HepG2 (cell line): ENCODE data around the gene IL3. TPM values are rescaled to one million over a fixed set of nuclear protein-coding genes. Genes with fewer than 3 reads are reported as not detected.
A peak's percentile ranks its signal among the peaks of the same experiment; 100 is the strongest.

Source experiments
- ATAC-seq: fragments of 200-7000 bp; cut with Tn5 transposase; 3 replicates; pipeline ENCODE4 v1.9.1; 2020; ENCODE audit warnings: mild to moderate bottlenecking, moderate library complexity
- BruUV-seq: library from RNA; stranded (reverse); fragments of 400-500 nt; replicated peaks from 2 replicates; lab custom pipeline; 2021; lab: Mats Ljungman, UMichigan
- CTCF ChIA-PET: fragments of 300-600 bp; formaldehyde crosslinking; extraction: SDS; loops from one replicate; lab custom pipeline; 2021; ENCODE audit warnings: low total read pairs, inconsistent platforms, low intra/inter-chr PET ratio; lab: Yijun Ruan, JAX
- POLR2A ChIA-PET: fragments of 350-600 bp; sonication (Branson Sonifier 250); formaldehyde crosslinking; loops from one replicate; lab custom pipeline; 2020; ENCODE audit warnings: antibody characterized with exemption, inconsistent platforms; lab: Yijun Ruan, JAX
- DNase-seq: peaks from one replicate; pipeline ENCODE4 v3.0.0-alpha.2; 2015; ENCODE audit warnings: low spot score
- FAIRE-seq: peaks from 3 replicates; lab custom pipeline; 2011; peaks lifted over from hg19 to GRCh38; lab: Jason Lieb, UNC
- H2AFZ ChIP-seq: one replicate; pipeline ENCODE4 v1.6.1; 2011; ENCODE audit warnings: low read length, inconsistent platforms
- H3K27ac ChIP-seq: fragments of 300-600 bp; 3 replicates; pipeline ENCODE4 v1.8.0; 2011; ENCODE audit warnings: mixed run types, mild to moderate bottlenecking, mixed read lengths, low read length, inconsistent platforms; ENCODE audit not compliant: insufficient read depth; ENCODE audit errors: extremely low read length
- H3K27me3 ChIP-seq, 2 experiments: fragments of 200-600 bp in 1 of 2; 2 replicates in 1 of 2; 3 replicates in 1 of 2; pipeline versions ENCODE4 v1.6.0 to v1.8.0; 2011; ENCODE audit warnings: low read length in 2 of 2, mild to moderate bottlenecking in 2 of 2, moderate library complexity in 2 of 2, inconsistent platforms in 1 of 2; ENCODE audit not compliant: insufficient read depth in 2 of 2, control insufficient read depth in 1 of 2
- H3K36me3 ChIP-seq, 2 experiments: fragments of 200-600 bp in 1 of 2; replicated peaks in 1 of 2; 2 replicates in 1 of 2; 3 replicates in 1 of 2; pipeline versions ENCODE4 v1.5.1 to v1.8.0; 2011; ENCODE audit warnings: low read length in 2 of 2, inconsistent platforms in 1 of 2; ENCODE audit not compliant: insufficient read depth in 2 of 2, control insufficient read depth in 1 of 2
- H3K4me1 ChIP-seq: 2 replicates; pipeline ENCODE4 v1.5.1; 2012; ENCODE audit warnings: low read length, inconsistent platforms; ENCODE audit not compliant: insufficient read depth
- H3K4me2 ChIP-seq: 2 replicates; pipeline ENCODE4 v1.6.0; 2011; ENCODE audit warnings: low read depth, low read length, inconsistent platforms
- H3K4me3 ChIP-seq, 3 experiments: fragments of 200-600 bp in 1 of 3; sonication (generic), shearing (Covaris generic) in 1 of 3; replicated peaks in 1 of 3; 2 replicates each; pipeline ENCODE4 v1.5.1; 2011 to 2016; ENCODE audit warnings: low read length in 3 of 3, inconsistent platforms in 2 of 3, low read depth in 2 of 3, mild to moderate bottlenecking in 2 of 3, control low read depth in 1 of 3, mixed read lengths in 1 of 3; ENCODE audit not compliant: insufficient read depth in 1 of 3
- H3K79me2 ChIP-seq: one replicate; pipeline ENCODE4 v1.6.1; 2011; ENCODE audit warnings: low read length, inconsistent platforms; ENCODE audit not compliant: insufficient read depth
- H3K9ac ChIP-seq: 2 replicates; pipeline ENCODE4 v1.6.0; 2011; ENCODE audit warnings: mild to moderate bottlenecking, low read depth, low read length, inconsistent platforms; ENCODE audit not compliant: insufficient read depth
- H3K9me3 ChIP-seq: 2 replicates; pipeline ENCODE4 v1.5.1; 2012; ENCODE audit warnings: mild to moderate bottlenecking, low read length
- H4K20me1 ChIP-seq: 2 replicates; pipeline ENCODE4 v1.6.0; 2011; ENCODE audit warnings: inconsistent platforms, mild to moderate bottlenecking, low read length, moderate library complexity; ENCODE audit not compliant: insufficient read depth
- FOSL2 ChIP-seq: sonication (generic); formaldehyde crosslinking; IDR thresholded peaks from 2 replicates; pipeline ENCODE4 v1.4.0; 2020; ENCODE audit warnings: missing genetic modification reagents
- HMG20A ChIP-seq: IDR thresholded peaks from 2 replicates; pipeline ENCODE4 v1.6.1; 2016; ENCODE audit warnings: borderline replicate concordance
- POLR2A ChIP-seq, 2 experiments: IDR thresholded peaks; 2 replicates each; pipeline ENCODE4 v1.6.1; 2011; ENCODE audit warnings: low read depth in 2 of 2, low read length in 2 of 2, mild to moderate bottlenecking in 1 of 2, moderate library complexity in 1 of 2; ENCODE audit not compliant: insufficient read depth in 1 of 2
- RBM39 ChIP-seq: fragments of 200-400 bp; formaldehyde crosslinking; IDR thresholded peaks from one replicate; pipeline ENCODE4 v1.6.1; 2018; ENCODE audit warnings: antibody characterized with exemption, mild to moderate bottlenecking, low read depth, low read length; ENCODE audit not compliant: poor library complexity, severe bottlenecking
- SMYD3 ChIP-seq: sonication (generic); formaldehyde crosslinking; IDR thresholded peaks from 2 replicates; pipeline ENCODE4 v1.8.1; 2023; ENCODE audit warnings: mild to moderate bottlenecking, missing genetic modification reagents
- SRSF1 ChIP-seq: fragments of 200-400 bp; formaldehyde crosslinking; optimal IDR thresholded peaks from 2 replicates; pipeline ENCODE3; 2017; ENCODE audit warnings: mild to moderate bottlenecking, low read depth, low read length, moderate library complexity
- THAP11 ChIP-seq: IDR thresholded peaks from 2 replicates; pipeline ENCODE4 v1.6.1; 2016; ENCODE audit warnings: missing biosample characterization, missing genetic modification reagents
- ZKSCAN1 ChIP-seq: fragments of 150-350 bp; IDR thresholded peaks from 2 replicates; pipeline ENCODE4 v1.6.1; 2014; ENCODE audit warnings: low read length
- ZNF737 ChIP-seq: sonication (generic); formaldehyde crosslinking; IDR thresholded peaks from 2 replicates; pipeline ENCODE4 v1.5.0; 2020; ENCODE audit warnings: missing genetic modification reagents, mild to moderate bottlenecking, borderline replicate concordance
- ZNF83 ChIP-seq: sonication (generic); formaldehyde crosslinking; IDR thresholded peaks from 2 replicates; pipeline ENCODE4 v1.4.0; 2020; ENCODE audit warnings: missing genetic modification reagents, mild to moderate bottlenecking, borderline replicate concordance
- WGBS: methylation state at CpG from one replicate; pipeline ENCODE4 v1.1.6; 2017; ENCODE audit warnings: low lambda C conversion rate; 5-methylcytosine and 5-hydroxymethylcytosine counted together
- in situ Hi-C: cut with HindIII; loops from 2 replicates; pipeline ENCODE4 v1.10.0; 2017; ENCODE audit warnings: low pct_unique_long_range_greater_than_20kb; ENCODE audit not compliant: extremely low pct_ligation_motif_present
- intact Hi-C: fragments of 100-400 bp; cut with micrococcal nuclease; formaldehyde crosslinking; loops from one replicate; pipeline ENCODE4 v1.10.0; 2022; ENCODE audit not compliant: unreplicated experiment
- polyA plus RNA-seq, 8 experiments: library from polyadenylated mRNA; depleted of rRNA in 3 of 8; stranded (reverse) in 7 of 8; unstranded in 1 of 8; fragments of >200 nt; fragmentation: Illumina TruSeq in 4 of 8; extraction: Trizol in 4 of 8; gene quantifications; 2 replicates each; pipeline versions ENCODE4 v1.2.1 to v1.2.3, GENCODE V29; 2011 to 2016; ENCODE audit warnings: low read depth in 4 of 8, missing spikeins in 1 of 8, mixed read lengths in 1 of 8; ENCODE audit not compliant: insufficient read depth in 1 of 8
- total RNA-seq, 5 experiments: library from RNA; depleted of rRNA; stranded (reverse); fragments of >200 nt; fragmentation: Illumina TruSeq; extraction: Trizol; gene quantifications; 2 replicates each; pipeline ENCODE4 v1.2.3, GENCODE V29; 2016; ENCODE audit warnings: low read depth in 1 of 5
- TF ChIP-seq, protein P1 (sequence below), 2 experiments: fragments of 450-650 bp in 1 of 2; sonication (generic) in 1 of 2; formaldehyde crosslinking; IDR thresholded peaks; 2 replicates each; pipeline versions ENCODE4 v1.5.0 to v1.8.0; 2020 to 2022; ENCODE audit warnings: mild to moderate bottlenecking in 1 of 2, missing genetic modification reagents in 1 of 2

Gene IL3
- total and polyA plus RNA-seq, 2 of the 13 experiments (the other 11 are each of a cell fraction or from before 2014, with no cell fraction given): not detected

DNA sequence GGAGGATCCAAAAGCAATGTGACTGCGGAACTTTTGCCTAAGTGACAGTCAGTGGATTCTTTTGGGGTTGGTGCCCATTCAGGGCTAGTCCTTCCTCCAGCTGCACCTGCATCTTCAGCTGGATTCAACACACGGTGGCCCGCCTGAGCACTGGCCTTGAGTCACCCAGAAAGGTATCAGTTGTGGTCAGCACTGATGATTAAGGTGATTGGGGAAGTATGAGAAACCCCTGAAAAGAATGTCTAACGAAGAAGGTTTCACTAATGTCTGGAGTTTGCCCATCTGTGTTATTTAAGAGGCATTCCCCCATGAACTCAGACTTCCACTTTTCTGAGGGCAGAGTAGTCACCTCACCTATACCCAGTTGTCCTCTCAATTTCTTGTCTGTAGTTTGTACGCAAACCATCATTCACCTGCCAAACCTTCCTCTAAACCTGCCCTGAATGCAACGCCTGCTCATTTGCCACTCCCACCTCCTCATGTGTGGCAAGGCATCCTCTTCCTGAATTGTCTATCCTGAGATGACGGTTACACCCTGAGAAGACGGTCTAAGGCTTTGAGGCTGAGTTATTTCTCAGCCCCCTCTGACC is 40.3 kb downstream of the IL3 start (continued):
- TF ChIP-seq SMYD3 (CRISPR knock-in tag): no peak
- TF ChIP-seq, all 625 proteins: peak for 0

DNA sequence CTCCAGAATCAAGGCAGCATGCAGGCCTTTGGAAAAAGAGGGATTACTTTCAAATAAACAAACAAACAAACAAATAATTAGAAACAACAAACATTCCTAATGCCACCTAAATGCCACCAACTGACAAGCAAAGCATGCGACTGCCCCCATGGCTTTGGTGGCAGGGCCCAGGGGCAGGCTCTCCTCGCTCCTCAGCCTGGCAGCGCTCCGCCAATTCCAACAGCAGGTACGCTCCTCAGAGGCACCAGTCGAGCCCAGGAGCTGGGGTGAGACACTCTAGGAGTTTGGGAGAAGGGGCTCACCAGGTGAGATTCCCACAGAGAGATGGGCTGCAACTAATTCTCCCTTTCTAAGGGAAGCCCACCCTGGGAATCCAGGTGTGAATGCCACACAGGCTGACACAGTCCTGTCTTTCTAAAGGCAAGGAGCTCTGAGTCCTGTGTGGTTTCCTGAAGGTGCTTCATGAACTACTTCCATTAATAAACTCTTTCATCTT is 41.0 kb downstream of the IL3 start:
- FAIRE-seq (no peak), ATAC-seq (no peak), DNase-seq (no peak)
- TF ChIP-seq ZKSCAN1: no peak
- no peak for TF ChIP-seq ZNF83 (CRISPR knock-in tag)
- TF ChIP-seq FOSL2 (CRISPR knock-in tag): no peak
- TF ChIP-seq POLR2A (IDR thresholded peaks at IDR 0.05; ENCODE audit: insufficient read depth in 1 of 2, low read depth in 2 of 2, low read length in 2 of 2): no peak
- H3K4me1 ChIP-seq: peaks cover 8% of the 10 kb centered on the region; the same call in 1 of the 2 replicates
- H3K4me2 ChIP-seq: no peak overlapping the region
- no peaks in the 10 kb centered on the region; a peak in 1 of 5 replicates for H3K27me3 ChIP-seq
- ChIA-PET POLR2A (no interaction called here), CTCF (no interaction called here)
- no peak overlapping the region for H3K27ac ChIP-seq
- no peaks in the 10 kb centered on the region for H3K79me2 ChIP-seq
- H3K4me3 ChIP-seq: no peak overlapping the region
- H3K36me3 ChIP-seq: no peaks in the 10 kb centered on the region
- no TSS peak for BruUV-seq
- H2AFZ ChIP-seq: no peak overlapping the region
- in situ Hi-C loops (no loop called here), intact Hi-C loops (no loop called here)
- no peaks in the 10 kb centered on the region for H3K9me3 ChIP-seq
- no peak overlapping the region for H3K9ac ChIP-seq
- no peaks in the 10 kb centered on the region for H4K20me1 ChIP-seq
- 37% methylated on average over 3 of the region's 6 CpGs for WGBS

DNA sequence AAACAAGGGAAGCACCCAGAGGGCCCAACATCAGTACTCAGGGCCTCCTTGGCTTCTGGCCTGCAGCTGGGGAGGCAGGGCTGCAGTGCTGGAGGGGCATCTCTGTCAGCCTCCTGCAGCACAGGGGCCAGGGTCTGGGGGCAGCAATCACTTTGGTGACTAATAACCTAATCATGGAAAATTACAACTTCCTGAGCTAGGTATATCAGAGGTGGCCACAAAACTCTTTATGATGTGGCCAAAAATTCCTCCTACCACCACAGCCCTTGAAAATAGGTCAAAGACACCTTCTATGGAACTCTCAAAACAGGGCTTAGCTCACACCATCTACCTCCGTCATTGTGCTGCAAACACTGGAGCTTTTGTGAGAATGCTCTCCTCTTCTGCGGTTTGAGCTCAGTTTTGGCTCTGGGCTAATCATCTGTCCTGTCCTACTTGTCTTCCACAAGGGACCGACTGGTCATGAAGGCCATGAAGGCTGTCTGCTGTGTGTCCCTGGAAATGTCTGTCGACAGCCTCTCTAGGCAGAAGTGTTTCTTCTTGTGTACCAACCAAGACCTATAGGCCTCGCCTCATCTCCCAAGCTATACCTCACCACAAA is 41.7 kb downstream of the IL3 start:
- ChIA-PET CTCF (no interaction called here), POLR2A (no interaction called here)
- no TSS peak for BruUV-seq
- H2AFZ ChIP-seq: no peak overlapping the region
- TF ChIP-seq ZNF737 (CRISPR knock-in tag) (no peak), SRSF1 (no peak), HMG20A (CRISPR knock-in tag) (no peak), THAP11 (no peak), RBM39 (no peak)
- TF ChIP-seq, protein P1, sequence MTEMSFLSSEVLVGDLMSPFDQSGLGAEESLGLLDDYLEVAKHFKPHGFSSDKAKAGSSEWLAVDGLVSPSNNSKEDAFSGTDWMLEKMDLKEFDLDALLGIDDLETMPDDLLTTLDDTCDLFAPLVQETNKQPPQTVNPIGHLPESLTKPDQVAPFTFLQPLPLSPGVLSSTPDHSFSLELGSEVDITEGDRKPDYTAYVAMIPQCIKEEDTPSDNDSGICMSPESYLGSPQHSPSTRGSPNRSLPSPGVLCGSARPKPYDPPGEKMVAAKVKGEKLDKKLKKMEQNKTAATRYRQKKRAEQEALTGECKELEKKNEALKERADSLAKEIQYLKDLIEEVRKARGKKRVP (CRISPR knock-in tag; IDR thresholded peaks at IDR 0.05): no peak
- no peak overlapping the region for H3K4me2 ChIP-seq
- no peaks in the 10 kb centered on the region for H3K79me2 ChIP-seq
- no peak for DNase-seq
- WGBS: 43% methylated on average over 2 of the region's 5 CpGs
- in situ Hi-C loops: no loop called here
- peak; percentile 23; the same call in 2 of the 3 replicates for ATAC-seq
- H3K9me3 ChIP-seq: no peaks in the 10 kb centered on the region
- H3K27me3 ChIP-seq: no peaks in the 10 kb centered on the region; a peak in 1 of 5 replicates
- H3K4me1 ChIP-seq: peaks cover 8% of the 10 kb centered on the region; the same call in 1 of the 2 replicates
- H3K4me3 ChIP-seq: no peak overlapping the region
- H4K20me1 ChIP-seq: no peaks in the 10 kb centered on the region
- no peak for FAIRE-seq
- H3K9ac ChIP-seq: no peak overlapping the region
- H3K27ac ChIP-seq: no peak overlapping the region
- intact Hi-C loops: no loop called here
- H3K36me3 ChIP-seq: no peaks in the 10 kb centered on the region
